DOHH2 (cell line): Measurements from ENCODE around the gene GAS2.

Experiments
- CTCF ChIP-seq: fragments of 200-600 bp; sonication (generic); IDR thresholded peaks from one replicate; pipeline ENCODE4 v1.5.1; 2014; ENCODE audit warnings: antibody characterized with exemption, mild to moderate bottlenecking, low read depth, low read length; ENCODE audit not compliant: poor library complexity, severe bottlenecking
- EZH2phosphoT487 ChIP-seq: fragments of 200-600 bp; sonication (generic); IDR thresholded peaks from 2 replicates; pipeline ENCODE4 v1.6.1; 2017; ENCODE audit warnings: borderline replicate concordance, mild to moderate bottlenecking, antibody characterized with exemption, low read length, moderate library complexity, mixed read lengths

- TF ChIP-seq CTCF, result no peak
- no peak for TF ChIP-seq EZH2phosphoT487
These were observed 136.4 kb downstream of the GAS2 start for GRCh38 chr11:22802861-22803260.
